Activated CD8-positive, alpha-beta memory T cell treated with anti-CD3 and anti-CD28 coated beads, Interleukin-2, amount 50 U/mL, for 4 hours (primary cell): ENCODE data around the gene ULK2.

ENCODE experiments used
- DNase-seq: peaks from one replicate; pipeline ENCODE4 v3.0.0-alpha.2; 2020

Gene ULK2

DNA sequence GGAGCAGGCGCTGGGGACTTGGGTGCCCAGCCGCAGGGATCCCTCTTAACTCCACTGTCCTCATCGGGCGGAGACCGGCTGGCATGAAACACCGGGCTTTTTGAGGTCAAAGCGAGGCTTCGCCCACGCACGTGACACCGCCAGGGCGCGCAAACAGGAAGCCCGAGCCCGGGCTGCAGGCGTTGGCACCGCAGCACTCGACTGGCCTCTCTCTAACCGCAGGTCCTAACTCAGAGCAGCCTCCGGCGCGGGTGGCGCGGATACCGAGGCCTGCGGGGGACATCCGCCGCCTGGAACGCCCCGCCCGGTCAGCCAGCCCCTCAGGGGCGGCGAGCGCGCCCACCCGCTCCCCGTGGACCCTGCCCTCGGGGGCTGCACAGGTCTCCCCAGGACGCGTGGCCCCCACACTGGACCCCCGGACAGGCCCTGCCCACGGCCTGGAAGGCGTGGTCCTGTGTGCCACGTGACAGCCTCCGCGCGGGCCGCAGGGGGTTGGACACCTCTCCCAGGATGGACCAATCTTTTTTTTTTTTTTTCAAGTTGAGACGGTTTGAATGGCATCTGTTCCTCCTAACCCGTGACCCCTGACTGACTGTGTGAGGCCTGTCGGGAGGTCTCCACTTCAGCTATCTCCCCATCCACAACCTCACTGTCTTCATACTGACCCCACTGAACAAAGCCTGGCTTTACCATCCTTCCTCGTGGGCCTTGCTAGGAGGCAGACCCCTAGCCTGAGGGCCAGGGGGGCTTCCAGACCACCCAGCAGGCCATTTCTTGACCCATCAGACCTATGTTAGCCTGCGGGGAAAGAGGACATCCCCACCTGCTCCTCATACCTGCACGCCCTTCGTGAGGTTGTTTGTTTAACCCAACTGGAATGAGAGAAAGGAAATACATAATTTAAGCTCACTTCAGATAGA, 143.0 kb downstream of the ULK2 start:
- peak; percentile 45 for DNase-seq

GRCh38 chr17:19723964-19724363, 143.8 kb downstream of the ULK2 start:
- no peak for DNase-seq
